Right renal pelvis (tissue), 4 donors: ENCODE results near the gene ANO4. TPM values are rescaled to one million over a fixed set of nuclear protein-coding genes. Genes with fewer than 3 reads are reported as not detected.

Source experiments
- DNase-seq, 4 donors: peaks; one replicate each; pipeline ENCODE4 v3.0.0-alpha.2; 2013; ENCODE audit warnings: low read depth in 4 of 4, low spot score in 3 of 4, missing footprints in 1 of 4
- polyA plus RNA-seq, 4 donors: library from polyadenylated mRNA; unstranded; fragments of 120-200 nt; gene quantifications; one replicate each; pipeline ENCODE4 v1.2.1, GENCODE V29; 2013; ENCODE audit not compliant: insufficient read length in 4 of 4

ANO4 gene
- polyA plus RNA-seq, 4 donors: 0.75 to 1.5 (median 0.94) TPM

DNA sequence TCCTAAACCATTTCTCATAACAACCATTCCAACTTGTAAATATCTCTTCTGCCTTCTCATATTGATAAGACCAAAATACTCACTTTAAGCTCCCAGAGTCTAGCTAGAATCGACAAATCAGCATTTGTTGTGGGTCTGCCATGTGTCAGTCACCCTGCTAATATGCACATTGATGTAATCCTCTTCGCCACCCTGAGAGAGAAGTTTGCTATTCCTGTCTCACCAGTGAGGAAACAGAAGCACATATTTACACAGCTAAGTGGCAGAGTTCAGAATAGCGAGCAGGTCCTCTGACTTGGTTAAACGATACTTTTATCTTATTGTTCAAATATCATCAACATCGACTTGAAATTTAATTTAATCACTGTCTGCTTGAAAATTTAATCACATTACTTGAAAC is 142.1 kb downstream of the ANO4 start:
- DNase-seq: no peak

DNA sequence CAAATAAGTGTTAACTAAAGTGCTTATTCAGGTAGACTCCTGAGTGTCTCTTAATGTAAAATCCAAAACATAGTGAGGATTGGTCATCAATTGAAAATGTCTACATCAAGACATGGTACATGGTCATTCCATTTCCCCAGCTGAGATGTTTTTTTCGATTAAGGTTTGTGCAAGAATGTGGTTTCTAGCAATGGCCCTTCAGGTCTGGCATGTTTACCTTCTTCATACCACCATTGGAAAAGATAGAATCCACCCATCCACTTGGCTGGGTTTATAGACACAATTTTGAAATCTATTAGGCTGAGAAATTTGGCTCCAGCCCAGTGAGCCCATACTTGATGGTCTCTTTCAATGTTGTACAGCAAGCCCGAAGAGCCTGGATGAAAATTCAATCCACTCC is 145.9 kb downstream of the ANO4 start:
- no peak for DNase-seq

DNA sequence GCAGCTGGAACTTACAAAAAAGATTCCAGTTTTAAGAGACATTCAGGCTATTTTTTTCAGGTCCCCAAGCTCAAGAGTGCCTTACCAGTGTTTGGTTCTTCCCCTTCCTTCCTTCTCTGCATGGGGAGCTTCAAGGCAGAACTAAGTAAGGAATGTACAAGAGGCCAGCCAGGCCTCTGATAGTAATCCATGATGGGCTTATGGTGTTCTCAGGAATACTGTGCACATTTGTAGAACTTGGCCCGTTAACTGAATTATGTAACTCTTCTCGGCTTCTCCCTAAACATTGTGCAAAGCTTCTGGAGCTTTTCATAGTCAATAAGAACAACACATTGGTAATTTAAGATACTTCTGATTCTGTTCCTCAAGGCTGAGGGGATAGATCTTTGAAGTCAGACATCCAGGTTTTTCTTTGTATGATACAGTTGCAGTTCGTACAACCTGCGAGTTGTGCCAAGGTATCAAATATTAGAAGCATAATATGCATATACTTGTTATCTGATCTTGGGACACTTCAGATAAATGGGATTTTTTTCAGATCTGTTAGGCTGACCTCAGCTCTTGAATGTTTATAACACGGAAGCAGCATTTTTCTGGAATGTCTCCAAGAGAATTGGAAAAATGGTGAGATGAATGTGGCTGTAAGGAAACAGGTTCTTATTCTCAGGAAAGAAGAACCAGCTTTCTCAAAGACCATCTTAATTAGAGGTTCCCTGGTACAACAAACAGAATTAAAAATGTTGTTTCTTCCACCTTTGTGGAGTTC is 148.6 kb downstream of the ANO4 start:
- no peak for DNase-seq

DNA sequence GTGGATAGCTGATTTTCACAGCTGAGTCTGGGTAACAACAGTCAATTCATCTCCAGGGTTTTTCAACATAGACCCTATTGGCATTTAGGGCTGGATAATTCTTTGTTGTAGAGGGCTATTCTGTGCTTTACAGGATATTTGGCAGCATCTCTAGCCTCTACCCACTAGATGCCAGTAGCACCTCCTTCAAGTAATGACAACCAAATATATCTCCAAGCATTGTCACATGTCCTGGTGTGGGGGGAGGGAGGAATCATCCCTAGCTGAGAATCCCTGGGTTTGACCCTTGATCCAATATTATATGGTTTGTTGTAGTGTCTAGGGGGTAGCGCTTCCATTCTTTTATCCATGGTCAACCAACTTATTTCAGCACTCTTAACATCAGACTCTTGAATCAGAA is 157.2 kb downstream of the ANO4 start:
- DNase-seq: no peak

DNA sequence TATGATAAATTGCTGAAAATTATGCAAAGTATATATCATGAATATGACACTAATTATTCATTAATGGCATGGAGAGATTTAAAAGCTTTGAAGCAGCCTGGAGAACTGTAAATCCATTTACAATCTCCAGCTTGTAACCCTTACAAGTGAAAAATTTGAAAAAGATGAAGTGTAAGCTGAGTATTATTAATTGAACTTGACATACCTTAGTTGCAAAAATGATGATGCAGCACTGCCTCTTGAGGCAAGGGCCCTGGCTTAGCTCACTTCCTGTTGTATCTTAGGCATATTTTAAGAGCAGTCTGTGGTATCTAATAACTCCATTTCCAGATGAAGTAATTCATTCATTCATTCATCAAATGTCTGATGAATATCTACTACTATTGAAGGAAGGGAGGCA is 158.6 kb downstream of the ANO4 start:
- DNase-seq: no peak

DNA sequence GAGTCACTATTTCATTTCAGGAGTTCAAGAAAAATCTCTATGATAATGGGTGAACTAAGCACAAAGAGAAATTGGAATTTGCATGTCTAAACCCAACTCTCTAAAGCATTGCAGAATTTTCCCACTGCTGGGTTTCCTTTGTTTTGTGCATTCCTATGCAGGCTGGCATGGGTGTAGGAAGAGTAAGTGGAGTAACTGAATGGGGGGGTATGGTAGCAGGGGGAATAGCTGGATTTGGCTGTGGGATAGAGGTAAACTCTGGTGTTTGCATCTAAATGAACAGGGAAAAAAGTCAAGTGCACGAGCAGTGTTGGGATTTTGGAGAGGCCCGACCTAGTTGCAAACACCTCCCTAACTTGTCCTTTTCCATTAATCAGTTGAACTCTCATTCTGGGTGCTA is 159.1 kb downstream of the ANO4 start:
- no peak for DNase-seq

DNA sequence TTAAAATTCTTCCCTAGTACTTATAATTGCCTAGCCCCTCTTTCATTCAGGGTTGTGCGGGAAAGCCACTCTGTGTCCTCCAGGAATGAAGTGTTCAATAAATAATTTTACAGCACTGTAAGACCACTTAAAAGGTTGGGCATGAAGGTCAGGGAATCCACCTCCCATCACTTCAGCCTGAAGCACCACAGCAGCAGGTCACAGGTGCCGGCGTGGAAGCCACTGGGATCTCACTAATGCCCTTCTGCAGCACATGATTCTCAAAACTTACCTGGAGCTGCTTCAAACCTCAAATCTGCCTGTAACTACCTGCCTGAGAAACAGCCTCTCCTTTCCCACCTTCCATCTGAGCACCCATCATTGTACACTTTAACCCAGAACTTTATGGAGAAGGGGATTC is 159.5 kb downstream of the ANO4 start:
- DNase-seq: no peak

DNA sequence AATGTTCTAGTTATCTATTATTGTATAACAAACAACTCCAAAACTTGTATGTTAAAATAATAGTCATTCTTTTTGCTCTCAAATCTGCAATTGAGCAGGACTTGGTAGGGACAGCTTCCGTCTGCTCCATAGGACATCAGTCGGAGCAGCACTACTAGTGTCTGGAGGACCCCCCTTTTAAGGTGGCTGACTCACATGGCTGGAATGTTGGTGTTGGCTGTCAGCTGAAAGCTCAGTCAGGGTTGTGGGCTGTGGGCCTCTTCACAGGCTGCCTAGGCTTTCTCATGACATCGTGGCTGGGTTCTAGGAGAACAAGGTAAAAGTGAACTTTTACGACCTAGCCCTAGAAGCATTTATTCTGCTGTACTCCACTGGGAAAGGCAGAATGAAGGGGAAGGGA is 160.6 kb downstream of the ANO4 start:
- no peak for DNase-seq

DNA sequence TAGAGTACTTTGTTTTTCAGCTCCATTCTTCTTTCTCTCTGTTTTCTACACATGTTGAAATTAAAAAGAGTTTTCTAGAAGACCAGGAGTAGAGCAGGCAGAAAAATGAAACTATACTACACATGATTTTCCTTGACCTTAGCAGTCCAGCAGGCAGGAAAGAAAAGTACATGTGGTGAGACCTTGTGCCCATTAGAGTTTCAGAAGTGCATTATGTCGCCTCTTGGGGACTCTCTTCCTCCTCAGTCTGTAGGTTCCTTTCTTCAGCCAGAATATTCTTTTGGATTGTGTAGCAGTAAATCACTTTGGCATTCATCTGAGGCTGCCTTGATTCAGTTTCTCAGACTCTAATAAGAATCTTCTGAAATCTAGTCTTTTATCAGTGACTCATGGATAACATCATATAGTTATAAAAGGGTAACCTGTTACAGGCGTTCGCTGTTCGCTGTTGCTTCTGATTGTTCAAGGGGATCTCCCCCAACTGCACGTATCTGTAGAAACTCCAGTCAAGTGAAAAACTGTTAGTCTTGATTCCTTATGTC is 161.8 kb downstream of the ANO4 start:
- no peak for DNase-seq

DNA sequence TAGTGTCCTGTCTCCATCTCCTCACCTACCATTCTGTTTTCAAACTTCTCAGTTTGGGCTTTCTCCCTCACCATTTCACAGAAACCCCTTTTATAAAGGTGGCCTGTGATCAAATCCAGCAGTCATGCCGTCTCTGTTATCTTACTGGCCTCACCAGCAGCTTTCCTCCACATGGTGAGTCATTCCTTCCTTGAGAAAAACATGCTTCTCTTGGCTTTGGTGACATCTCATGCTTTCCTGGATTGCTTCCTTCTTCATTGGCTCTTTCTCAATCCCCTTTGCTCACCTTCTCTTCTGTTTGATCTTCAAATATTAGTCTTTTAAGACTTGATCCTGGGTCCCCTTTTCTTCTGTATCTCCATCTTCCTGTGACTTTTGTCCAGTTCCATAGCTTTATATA is 164.9 kb downstream of the ANO4 start:
- no peak for DNase-seq

DNA sequence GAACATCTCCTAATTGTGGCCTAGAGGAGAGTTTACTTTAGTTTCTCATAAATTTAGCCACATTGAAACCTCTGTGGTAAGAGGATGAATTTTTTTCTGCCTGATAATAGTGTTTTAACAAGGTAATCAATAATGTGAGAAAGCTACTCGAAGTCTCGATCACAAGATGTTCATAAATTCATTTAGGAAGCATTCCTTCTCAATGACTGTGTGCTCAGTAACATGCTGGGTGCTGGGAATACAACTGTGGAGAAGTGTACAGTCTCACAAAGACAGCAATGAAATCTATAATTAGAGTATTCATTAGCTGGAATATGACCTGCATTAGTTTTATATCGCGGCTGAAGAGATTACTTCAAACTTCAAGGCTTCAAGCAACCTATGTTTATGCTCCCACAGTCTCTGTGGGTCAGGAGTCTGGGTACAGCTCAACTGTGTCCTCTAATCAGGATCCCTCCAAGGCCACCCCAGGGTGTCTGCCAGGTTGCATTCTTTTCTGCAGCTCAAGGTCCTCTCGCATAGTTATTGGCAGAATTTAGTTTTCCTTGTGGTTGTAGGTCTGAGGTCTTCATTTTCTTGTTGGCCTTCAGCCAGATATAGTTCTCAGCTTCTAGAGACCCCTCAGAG is 167.6 kb downstream of the ANO4 start:
- no peak for DNase-seq

DNA sequence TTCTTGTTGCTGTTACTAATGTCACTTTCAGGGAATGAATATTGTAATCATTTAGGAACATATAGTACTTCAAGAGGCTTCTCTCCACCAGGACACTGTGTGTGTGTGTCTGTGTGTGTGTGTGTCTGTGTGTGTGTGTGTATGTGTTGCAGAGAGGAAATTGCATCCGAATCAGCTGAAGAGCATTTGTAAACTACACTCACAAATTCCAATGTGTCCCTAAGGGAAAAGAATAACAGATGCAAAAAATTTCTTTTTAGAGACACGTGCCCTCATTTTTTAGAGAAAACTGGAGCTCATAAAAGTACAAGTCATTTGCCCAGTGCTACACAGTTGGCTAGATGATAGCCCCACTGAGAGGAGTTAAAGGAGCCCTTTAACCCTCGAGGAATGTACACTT is 168.8 kb downstream of the ANO4 start:
- DNase-seq: no peak

DNA sequence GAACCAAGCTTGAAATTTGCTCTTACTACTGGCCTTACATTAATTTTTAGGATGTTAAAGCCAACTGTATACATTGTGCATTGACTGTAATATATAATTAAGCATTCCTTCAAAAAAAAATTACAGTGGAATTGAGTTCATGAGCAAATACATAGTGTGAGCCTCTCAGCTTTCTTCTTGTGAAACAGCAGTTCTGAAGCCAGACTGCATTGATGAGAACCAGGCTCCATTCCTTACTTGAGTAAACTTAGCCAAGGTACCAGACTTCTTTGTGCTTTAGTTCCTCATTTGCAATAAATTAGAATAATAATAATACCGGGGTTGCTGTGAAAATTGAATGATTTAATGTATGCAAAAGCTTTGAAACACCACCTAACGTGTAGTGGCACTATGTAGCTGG is 169.5 kb downstream of the ANO4 start:
- no peak for DNase-seq

DNA sequence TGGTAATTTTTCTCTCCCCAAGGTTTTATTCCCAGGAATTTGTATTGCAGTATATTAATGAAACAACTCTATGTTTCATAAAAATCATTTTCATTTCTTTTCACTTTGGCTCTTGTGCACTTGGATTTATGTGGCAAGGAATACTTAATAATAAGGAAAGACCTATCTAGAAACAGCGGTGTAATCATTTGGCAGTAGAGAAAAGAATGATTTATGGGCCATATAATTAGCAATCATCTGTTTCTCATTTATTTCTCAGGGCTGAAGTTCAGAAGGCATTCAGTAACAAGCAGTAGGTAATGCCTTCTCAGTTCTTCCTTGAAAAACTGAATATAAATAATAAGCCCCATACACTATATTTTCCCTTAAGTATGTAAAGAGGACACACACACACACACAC is 172.6 kb downstream of the ANO4 start:
- DNase-seq: no peak

DNA sequence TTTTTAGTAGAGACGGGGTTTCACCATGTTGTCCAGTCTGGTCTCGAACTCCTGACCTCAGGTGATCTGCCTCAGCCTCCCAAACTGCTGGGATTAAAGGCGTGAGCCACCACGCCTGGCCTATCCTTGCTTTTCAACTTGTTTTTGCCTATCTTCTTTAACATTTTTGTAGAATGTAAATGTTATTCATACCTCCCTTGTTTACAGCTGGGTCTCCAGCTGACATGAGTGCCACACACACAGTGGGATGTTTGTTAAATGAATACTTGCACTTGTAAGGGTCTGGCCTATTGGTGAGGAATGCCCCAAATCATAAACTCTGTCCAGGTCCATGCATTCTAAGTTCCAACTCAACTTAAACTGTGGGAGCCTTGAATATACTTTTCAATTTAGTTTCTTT is 176.3 kb downstream of the ANO4 start:
- DNase-seq: no peak

DNA sequence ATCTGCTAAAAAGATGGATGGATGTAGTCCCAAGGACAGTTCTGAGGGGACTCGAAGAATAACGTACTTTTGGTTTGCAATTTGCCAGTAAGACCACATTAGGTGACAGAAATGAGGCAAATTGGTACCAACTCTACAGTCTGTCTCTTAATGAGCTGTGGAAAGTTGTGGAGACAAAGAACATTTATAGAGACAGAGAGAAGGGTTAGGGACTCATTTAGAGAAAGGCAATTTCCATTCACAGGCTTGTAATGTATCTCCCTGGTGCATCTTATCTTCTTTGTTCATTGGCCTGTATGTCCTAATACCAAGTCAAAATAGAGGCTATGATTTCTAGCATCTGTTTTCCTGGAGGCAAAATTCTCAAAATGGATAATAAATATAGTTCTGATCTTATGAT is 177.5 kb downstream of the ANO4 start:
- no peak for DNase-seq

DNA sequence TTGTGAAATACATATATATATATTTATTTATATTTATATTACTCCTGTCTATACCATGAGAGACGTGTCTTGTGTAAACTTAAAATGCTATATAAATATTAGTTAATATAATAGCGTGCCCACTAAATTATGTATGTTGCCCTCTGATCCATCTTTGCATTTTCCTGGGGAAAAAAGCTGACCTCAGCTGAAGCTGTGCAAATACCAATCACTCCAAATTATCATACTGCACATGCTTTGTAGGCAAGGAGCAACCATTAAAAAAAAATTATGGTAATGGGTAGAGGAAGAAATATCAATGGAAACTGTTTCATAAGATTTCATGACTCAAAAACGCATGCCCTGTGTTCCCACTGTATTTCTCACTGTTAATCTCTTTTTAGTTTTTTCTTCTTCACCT is 179.8 kb downstream of the ANO4 start:
- no peak for DNase-seq

DNA sequence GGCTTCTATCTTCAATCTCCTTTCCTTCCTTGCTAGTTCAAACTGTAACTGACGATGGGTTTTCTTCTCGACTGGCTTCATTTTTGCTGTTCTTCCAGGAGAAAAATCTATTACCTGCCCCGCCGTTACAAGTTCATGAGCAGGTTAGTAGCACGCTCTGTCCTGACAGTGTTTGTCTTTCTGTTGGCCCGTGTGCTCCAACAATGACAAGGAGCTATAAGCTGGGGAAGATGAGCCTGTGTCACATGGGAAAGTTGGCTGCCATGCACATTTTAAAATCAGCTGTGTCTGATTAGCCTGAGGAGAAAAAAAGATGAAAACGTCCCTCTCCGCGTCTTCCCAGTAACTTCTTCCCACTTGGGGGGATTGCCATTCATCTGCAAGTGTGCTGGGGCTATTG is 180.2 kb downstream of the ANO4 start:
- DNase-seq: no peak

DNA sequence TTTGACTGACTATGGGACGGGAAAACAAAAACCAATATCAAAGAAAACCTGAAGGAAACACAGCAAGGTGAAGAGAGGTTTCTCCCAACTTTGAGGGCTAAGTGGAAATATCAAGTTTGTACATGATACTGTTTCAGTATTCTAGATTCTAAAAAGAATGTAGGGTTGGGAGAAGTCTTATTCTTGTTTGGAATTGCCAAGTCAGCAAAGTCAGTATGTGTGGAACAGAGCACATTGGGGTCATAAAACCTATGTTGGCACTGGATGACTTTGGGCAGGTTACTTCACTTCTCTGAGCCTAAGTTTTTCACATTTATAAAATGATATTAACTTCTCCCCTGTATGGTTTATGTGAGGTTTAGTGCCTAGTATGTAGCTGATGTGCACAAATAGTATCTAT is 182.2 kb downstream of the ANO4 start:
- DNase-seq: no peak

DNA sequence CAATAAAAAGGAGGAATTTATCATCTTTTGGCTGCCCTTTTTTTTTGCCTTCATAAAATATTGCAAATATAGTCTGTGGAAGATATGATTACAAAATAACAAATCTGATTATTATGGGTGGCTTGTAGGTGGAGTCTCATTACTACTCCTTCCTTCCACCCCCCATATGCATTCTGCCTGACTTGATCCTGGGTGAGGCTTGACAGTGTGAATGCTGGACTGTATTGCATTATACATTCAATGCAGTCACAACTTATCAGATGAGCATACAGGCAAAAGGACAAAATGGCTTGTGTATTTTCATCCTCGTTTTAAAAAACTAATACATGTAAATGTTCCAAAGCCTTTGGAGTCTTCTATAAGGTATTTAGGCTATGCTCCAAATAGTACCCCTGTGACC is 186.3 kb downstream of the ANO4 start:
- DNase-seq: no peak

DNA sequence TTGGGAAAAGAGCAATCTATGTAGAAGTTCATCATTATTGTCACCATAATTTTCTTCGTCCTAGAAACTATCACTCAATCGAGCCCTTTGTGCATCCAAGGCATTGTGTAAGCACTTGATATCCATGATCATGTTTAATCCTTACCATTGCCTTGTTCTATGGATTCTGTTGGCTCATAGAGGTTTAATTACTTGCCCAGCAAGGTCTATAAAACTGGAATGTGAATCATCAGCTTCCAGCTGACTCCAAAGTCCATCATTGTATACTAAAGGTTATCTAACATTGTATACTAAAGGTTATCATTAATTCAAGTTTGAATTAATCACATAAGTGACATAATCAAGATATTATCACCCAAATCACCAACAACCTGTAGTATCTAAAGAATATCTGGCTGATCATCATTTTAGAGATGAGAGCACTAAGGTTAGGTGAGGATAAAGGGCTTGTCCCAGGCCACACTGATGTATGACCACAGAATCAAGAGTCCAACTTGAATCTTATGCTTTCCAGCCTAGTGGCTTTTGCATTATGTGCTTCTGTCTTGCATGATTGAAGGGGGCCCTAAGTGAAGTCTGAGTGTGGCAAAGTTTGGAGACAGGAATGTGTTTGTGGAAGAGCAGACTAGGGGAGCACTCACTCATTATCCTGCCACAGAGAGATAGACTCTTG is 188.1 kb downstream of the ANO4 start:
- DNase-seq: no peak

DNA sequence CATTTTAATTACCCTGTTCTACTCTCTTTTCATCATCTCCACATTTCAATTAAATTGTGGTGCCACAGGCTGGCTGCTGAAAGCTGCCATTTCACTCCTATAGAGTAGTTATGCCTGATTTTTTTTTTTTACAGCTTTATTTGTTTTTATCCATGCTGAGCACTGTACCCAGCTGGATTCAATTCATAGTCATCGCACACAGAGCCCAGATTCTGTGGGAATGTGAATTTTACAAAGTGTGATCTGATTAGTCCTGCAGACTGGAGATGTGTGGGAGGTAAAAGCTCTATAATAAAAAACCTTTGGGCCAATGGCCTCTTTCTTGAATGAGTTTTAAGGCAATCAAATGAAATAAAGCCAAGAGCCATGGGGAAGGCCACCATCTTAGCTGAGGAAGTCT is 190.2 kb downstream of the ANO4 start:
- DNase-seq: no peak
